Erythroblast (primary cell): ENCODE measurements around the gene RERE.

Experiments
- GATA1 ChIP-seq: IDR thresholded peaks from 2 replicates; pipeline ENCODE4 v1.6.1; 2011; ENCODE audit warnings: low read depth, mild to moderate bottlenecking, control low read depth, low read length, moderate library complexity
- POLR2A ChIP-seq: IDR thresholded peaks from 2 replicates; pipeline ENCODE4 v1.6.1; 2011; ENCODE audit warnings: mild to moderate bottlenecking, low read length

DNA sequence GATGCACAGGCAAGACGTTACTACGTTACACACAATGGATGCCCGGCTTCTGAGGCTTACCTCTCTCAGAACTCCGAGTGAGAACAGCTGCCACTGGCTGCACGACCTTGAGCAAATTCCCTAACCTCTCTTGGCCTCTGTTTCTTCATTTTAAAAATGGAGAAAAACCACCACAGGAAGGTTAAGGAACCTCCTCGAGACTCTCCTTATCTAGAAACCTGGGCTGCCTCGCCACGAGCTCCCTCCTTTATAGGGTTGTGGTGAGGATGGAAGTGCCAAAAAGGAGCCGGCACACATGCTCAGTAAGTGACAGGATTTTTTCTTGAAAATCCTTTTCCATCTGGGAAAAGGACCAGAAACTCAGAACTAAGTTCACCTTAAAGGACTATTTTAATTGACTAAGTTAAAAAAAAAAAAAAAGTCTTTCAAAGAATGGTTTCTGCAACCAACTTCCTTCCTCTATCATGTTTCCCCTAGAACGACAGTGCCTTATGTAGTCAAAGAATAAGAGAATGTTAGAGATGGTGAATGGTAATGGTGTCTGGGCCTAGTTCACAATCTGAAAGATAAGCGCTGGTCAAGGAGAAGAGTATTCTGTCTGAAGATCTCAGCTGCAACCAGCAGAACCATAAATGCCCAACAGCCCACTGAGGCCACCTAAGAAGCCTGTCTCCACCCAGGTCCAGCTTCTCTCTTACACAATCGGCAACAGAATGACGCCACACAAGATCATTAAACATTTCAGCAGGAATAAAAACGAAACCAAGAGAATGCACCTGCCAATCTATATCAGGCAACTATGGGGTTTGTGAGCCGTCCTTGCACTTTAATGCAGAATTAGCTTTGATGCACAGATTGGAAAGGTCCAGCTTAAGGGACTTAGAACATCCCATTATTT, 434.6 kb downstream of the RERE start:
- TF ChIP-seq POLR2A (no peak), GATA1 (no peak)
